GM12892 (cell line): Measurements from ENCODE around the gene MAP4K1.

Experiments
- POLR2AphosphoS5 ChIP-seq: IDR thresholded peaks from 2 replicates; pipeline ENCODE4 v1.6.1; 2011; ENCODE audit warnings: low read depth, low read length, control low read depth
- TAF1 ChIP-seq: IDR thresholded peaks from 2 replicates; pipeline ENCODE4 v1.6.1; 2011; ENCODE audit warnings: low read depth, mild to moderate bottlenecking, control low read depth, low read length, borderline replicate concordance

DNA sequence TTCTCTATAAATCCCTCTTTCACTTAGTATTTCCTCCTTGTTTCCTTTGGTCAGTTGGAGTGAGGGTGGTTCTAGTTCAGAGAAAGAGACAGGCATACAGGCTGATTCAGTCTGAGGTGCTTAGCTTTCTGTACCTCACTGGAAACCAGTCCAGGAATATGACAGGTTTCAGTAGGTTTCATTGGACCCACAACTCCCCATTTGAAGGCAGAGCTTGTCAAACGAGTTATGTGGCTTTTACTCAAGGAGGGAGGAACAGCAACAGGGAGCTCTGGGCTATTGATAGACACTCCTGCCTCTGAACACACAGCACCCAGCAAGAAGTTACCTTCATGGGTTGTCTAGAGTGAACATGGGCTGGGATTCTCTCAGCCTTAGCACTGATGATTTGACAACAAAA, 44.2 kb upstream of the MAP4K1 start:
- TF ChIP-seq POLR2AphosphoS5 = no peak
- no peak for TF ChIP-seq TAF1
